Stimulated activated CD8-positive, alpha-beta memory T cell treated with anti-CD3 and anti-CD28 coated beads, Interleukin-12 subunit alpha, Interleukin-12 subunit beta, amount 100 ng/mL, for 24 hours (primary cell): ENCODE data around the gene E2F2.
"Not testable (repeated sequence)": the region's sequence is repeated elsewhere in the genome, so short reads cannot be mapped to it uniquely, and the experiment has no call there.

Source experiments
- DNase-seq: peaks from one replicate; pipeline ENCODE4 v3.0.0-alpha.2; 2020; ENCODE audit errors: extremely low read depth

Gene E2F2

DNA sequence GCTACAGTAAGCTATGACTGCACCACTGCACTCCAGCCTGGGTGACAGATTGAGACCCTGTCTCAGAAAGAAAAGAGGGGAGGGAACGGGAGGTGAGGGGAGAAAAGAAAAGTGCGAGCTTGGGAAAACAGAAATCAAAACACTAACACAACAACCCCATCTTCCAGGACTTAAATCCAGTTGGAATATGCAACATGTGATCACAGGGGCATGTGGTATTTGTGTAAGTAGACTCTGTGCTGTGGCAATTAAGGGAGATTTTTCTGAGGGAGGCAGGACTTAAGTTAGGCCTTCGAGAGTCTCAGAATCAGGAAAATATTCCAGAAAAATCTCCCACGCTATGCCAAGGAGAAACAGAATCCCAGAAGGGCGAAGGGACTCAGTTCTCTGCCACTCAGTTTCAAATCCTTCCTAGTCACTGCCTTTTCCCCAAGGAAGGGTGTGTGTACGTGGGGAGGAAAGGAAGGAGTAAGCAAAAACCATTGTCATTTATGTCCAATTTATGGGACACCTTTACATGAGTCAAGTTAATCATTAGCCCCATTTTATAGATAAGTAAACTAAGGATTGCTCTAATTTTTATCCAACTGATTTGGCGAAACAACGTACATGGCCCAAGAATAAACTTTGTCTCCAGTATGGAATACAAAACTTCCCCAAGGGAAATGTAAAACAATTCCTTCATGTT is 16.0 kb upstream of the E2F2 start:
- DNase-seq, result no peak

GRCh38 chr1:23545851-23546250 is 14.8 kb upstream of the E2F2 start:
- no peak for DNase-seq

- no peak for DNase-seq
Observed at GRCh38 chr1:23544444-23545389, 13.7 kb upstream of the E2F2 start.

DNA sequence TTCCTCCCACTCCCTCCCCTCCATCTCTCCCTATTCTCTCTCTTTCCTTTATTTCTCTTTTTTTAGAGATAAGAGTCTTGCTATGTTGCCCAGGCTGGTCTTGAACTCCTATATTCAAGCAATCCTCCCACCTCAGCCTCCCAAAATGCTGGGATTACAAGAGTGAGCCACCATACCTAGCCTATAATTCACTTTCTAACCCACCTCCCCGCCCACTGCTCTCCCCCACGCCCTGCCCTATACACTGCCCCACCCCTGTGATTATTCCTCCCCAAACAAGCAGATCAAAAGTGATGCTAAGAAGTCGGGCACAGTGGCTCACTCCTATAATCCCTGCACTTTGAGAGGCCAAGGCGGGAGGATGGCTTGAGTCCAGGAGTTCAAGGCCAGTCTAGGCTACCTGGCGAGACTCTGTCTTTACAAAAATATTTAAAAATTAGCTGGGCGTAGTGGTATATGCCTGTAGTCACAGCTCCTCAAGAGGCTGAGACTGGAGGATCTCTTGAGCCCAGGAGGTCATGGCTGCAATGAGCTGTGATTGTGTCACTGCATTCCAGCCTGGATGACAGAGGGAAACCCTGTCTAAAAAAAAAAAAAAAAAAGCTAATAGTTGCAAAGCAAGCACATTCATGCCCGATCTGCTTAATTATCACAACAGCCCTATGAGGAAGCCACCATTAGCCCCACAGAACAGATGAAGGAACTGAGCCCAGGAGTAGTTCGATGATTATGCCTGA is 12.8 kb upstream of the E2F2 start:
- DNase-seq, result no peak

DNA sequence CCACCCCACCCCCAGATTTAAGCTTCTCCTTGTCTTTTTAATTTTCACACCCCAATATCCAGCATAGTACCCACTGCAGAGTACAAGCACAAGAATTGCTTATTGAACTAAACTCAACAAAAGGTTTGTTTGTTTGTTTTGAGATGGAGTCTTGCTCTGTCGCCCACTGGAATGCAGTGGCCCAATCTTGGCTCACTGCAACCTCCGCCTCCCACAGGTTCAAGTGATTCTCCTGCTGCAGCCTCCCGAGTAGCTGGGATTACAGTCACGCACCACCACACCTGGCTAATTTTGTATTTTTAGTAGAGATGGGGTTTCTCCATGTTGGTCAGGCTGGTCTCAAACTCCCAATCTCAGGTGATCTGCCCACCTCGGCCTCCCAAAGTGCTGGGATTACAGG is 11.9 kb upstream of the E2F2 start:
- not testable (repeated sequence) for DNase-seq

- DNase-seq, result peak; percentile 63
Observed at GRCh38 chr1:23539698-23540266, 8.7 kb upstream of the E2F2 start.

DNA sequence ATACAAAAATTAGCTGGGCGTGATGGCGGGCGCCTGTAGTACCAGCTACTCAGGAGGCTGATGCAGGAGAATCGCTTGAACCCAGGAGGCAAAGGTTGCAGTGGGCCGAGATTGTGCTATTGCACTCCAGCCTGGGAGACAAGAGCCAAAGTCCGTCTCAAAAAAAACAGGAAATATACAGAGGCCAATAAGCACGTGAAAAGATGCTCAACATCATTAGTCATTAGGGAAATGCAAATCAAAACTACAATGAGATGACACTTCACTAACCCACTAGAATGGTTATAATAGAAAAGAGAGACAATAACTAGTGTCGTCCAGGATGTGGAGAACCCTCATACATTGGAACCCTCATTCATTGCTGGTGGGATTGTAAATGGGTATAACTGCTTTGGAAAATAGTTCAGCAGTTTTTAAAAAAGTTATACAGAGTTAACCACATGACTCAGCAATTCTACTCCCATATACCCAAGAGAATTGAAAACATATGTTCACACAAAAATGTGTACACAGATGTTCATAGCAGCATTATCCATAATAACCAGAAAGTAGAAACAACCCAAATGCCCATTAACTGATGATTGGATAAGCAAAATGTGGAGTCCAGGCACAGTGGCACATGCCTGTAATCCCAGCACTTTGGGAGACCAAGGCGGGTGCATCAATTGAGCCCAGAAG is 6.4 kb upstream of the E2F2 start:
- no peak for DNase-seq

GRCh38 chr1:23533246-23534023 is 2.4 kb upstream of the E2F2 start:
- DNase-seq, result no peak

GRCh38 chr1:23531562-23532094 is 595 bp upstream of the E2F2 start:
- no peak for DNase-seq

GRCh38 chr1:23530087-23530746 is 816 bp downstream of the E2F2 start:
- DNase-seq, result no peak

GRCh38 chr1:23529146-23530086 is 1.6 kb downstream of the E2F2 start:
- no peak for DNase-seq

DNA sequence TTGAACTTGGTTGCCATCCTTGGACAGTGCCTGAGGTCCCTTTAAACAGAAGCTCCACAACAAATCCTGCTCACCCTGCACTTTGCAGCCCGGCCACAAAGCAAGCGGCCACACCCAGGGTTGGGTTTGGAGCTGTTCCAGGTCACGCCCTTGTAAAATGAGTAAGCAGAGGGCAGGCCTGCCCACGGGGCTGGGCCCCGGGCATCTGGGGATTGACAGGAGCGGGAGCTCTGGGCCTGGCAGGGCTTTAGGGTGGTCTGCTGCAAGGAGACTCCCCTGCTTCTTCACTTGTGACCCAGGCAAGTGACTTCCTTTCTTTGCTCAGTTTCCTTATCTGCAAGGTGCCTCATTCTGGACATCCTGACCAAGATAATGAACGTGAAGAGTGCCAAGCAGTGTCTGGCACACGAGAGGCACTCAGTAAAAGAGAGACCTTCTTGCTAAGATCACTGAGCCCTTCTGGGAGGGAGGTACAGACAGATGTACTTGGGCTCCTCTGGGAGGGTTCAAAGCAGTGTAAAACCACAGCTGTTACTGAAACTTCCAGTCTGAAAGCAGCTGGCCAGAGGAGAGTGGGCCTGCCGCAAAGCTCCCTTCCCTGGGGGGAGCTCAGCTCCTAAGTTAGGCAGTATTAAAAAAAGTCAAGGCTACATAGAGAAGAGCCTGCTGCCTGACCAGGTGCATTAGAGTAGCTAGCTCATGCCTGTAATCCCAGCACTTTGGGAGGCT is 2.6 kb downstream of the E2F2 start:
- peak; percentile 52 for DNase-seq

GRCh38 chr1:23527900-23528249 is 3.2 kb downstream of the E2F2 start:
- no peak for DNase-seq

GRCh38 chr1:23527366-23527765 is 3.7 kb downstream of the E2F2 start:
- no peak for DNase-seq

DNA sequence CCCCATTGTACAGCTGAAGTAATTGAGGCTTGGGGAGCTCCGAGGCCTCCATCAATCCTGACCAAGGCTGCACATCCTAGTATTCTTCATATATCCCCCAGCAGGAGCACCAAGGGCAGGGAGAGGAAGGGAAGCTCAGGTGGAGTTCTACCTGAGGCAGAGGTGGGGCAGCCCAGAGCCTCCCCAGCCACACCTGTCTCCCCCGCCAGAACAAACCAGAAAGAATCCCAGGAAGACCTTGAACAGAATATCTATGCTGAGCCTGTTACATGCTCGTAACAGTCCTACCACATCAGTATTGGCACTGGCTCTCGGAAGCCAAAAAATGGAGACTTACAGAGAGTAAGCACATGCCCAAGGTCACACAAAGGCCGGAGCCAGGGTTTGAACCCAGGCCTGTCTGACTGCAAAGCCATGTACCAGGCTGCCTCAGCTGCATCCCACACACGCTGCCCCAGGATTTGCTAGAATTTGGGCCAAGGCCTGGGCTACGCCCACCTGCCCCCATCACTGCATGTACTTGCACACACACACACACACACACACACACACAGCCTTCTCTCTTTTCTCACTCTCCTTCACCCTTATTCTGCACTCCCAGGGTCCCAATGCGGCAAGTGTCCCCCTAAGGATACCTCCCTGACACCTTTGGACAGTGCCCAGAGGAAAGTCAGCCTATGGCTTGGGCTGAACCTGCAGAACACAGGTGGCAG is 4.5 kb downstream of the E2F2 start:
- DNase-seq, result no peak

DNA sequence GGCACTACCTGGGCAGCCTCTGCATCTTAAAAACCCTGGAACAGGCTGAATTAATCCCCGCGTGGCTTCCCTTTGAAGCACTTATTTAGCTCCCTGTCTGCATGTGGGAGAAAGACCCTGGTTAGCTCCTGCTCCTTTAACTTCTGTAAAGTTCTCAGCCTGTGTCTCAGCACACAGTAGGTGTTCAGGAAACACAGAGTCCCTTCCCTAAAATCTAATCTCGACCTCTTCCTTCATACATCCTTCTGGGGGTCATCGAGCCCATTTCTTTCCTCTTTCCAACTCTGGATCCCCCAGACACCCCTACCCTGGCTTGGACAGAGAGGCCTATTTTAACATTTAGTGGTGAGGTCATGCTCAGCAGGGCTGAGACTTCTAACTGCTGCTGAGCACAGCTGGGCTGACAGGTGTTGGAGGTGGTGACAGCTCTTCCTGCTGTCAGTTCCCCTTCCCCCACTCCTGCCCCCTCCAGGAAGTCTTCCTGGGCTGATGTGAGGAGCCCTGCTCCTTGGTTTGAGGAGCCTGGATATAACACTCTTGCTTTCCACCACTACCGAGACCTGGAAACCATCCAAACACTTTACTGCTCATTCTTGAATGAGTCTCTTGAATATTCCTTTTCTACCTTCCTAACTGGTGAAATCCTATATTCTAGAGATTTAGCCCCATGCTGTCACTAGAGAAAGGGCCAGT is 5.3 kb downstream of the E2F2 start:
- DNase-seq, result no peak
